ENCODE data around the gene GJB6.

Gene GJB6

DNA sequence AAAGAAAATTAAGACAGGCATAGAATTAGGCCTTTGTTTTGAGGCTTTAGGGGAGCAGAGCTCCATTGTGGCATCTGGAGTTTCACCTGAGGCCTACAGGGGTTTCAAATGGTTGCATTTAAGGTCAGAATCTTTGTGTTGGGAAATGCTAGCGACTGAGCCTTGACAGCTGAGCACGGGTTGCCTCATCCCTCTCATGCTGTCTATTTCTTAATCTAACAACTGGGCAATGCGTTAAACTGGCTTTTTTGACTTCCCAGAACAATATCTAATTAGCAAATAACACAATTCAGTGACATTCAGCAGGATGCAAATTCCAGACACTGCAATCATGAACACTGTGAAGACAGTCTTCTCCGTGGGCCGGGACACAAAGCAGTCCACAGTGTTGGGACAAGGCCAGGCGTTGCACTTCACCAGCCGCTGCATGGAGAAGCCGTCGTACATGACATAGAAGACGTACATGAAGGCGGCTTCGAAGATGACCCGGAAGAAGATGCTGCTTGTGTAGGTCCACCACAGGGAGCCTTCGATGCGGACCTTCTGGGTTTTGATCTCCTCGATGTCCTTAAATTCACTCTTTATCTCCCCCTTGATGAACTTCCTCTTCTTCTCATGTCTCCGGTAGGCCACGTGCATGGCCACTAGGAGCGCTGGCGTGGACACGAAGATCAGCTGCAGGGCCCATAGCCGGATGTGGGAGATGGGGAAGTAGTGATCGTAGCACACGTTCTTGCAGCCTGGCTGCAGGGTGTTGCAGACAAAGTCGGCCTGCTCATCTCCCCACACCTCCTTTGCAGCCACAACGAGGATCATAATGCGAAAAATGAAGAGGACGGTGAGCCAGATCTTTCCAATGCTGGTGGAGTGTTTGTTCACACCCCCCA is 43.2 kb downstream of the GJB6 start:
- no peak for DNase-seq (ENCODE audit: low read depth in 1 of 2, low spot score in 1 of 2)

DNA sequence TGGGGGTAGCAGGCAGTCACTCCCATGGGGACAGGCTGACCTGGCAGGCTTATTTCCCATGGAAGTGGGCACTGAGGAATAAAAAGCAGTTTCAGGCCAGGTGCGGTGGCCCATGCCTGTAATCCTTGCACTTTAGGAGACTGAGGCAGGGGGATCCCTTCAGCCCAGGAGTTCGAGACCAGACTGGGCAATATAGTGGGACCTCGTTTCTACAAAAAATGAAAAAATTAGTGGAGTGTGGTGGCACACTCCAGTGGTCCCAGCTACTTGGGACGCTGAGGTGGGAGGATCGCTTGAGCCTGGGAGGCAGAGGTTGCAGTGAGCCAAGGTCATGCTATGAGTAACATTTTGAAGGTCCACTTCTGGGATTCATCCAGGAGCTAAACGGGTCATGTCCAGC is 45.3 kb downstream of the GJB6 start:
- no peak for DNase-seq (ENCODE audit: low read depth in 1 of 2, low spot score in 1 of 2)

DNA sequence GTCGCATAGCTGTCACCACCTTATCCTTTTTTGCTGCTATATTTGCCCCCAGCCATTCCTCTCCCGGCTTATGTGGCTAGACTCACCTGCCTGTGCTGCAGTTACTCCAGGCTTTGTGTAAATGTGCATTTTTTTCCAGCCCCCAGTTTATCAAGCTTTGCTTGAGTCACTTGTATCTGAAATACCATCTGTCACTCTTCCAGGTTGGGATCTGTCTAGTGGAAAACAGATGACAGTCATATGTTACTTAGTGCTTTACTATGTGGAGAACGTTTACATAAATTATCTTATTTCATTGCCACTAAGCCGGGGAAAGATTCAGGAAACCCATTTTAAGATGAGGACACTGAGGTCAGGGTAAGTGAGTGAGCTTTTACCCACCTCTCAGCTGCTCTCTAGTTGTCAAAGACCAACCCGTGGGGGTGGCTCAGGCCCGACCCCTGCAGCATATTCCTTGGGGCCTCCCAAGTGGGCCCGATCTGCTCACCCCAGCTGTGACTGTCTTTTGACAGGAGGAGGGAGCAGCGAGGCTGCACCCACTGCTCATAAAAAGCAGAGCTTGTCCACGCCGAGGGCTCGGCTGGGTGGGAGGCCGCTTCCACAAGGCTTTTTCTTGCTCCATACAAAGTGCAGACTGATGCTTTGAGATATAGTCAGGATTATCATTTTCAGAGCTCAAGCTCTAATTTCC is 46.6 kb downstream of the GJB6 start:
- DNase-seq (ENCODE audit: low read depth in 1 of 2, low spot score in 1 of 2): no peak

DNA sequence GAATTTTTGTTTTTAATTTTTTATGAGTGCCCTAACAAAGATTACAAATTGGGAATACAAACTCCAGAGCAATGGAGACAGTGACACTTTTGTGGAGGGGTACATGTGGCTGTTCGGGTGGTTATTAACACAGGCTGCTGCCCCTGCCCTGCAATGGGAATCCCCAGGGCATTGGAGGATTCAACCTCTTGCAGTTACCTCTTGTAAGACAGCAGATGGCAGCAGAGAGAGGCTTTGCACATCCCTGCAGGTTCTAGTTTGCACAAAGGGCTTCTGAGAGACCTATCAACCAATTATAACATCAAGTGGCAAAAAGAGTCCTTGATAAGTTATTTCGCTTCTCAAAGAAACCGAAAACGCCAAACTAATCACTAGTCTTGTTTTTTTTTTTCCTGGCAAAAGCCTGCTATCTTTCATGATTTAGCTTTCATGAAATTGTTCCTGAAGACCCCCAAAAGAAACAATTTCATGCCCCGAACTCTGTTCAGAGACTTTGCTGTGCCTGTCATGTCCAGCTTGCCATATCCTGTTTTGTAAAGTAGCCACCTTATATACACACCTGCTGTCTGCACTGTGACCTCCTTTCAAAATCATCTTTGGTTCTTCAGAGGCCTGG is 49.8 kb downstream of the GJB6 start:
- DNase-seq (ENCODE audit: low read depth in 1 of 2, low spot score in 1 of 2): peak in 1 of 2 donors; percentile 64

DNA sequence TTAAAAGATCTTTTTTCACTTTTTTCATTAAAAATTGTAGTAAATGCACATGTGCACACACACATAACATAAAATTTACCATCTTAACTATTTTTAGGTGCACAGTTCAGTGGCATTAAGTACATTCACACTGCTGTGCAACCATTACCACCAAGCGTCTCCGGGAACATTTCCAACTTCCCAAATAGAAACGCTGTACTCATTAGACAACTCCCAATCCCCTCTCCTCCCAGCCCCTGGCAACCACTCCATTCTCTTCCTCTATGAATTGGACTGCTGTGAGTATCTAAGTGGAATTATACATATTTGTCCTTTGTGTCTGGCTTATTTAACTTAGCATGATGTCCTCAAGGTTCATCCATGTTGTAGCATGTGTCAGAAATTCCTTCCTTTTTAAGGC is 50.9 kb downstream of the GJB6 start:
- no peak for DNase-seq (ENCODE audit: low read depth in 1 of 2, low spot score in 1 of 2)

DNA sequence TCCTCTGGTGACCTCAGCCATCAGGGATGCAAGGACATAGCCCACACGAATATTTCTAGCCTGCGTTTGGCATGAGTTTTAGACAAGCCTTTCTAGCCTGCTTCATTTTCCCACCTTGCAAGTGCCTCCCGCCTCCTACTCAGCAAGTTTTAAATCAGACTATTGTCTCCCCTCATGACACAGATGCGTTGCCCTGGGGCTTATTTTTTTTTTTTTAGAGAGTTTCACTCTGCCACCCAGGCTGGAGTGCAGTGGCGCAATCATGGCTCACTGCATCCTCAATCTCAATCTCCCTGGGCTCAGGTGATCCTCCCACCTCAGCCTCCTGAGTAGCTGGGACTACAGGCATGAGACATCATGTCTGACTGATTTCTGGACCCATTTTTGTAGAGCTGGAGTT is 54.0 kb downstream of the GJB6 start:
- no peak for DNase-seq (ENCODE audit: low read depth in 1 of 2, low spot score in 1 of 2)

DNA sequence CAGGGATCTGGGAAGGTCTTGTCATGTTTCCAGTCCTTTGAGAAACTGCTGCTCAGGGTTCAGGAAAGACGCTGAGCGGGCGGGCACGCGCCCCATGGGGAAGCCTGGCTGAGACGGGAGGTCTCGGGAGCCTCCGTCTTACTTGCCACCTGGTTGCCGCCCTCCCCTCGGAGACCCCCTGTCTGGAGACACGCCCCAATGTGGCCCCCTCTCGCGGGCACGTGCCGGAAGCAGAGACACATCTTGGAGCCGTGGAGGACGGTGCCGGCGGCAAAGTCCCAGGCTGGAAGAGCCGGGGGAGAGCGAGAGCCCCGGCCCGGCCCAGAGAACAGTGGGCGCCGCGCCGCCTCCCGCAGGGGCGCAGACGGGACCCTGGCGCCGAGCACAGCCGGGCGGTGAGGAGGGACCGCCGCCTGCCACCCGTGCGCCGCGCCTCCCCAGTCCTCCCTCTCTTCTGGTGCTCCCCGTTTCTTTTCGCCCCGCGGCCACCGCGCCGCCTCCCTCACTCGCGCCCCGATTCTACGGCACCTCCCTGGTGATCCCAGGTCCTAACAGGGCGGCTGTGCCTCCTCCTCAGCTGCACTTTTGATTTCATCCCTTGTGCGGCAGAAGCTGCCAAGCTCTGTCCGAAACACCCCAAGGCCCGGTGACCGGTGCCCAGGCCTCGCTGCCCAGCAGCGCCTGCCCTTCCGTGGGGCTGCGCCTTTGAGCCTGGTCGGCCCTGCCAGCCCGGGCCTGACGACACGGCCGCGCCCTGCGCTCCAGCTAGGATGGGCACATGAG is 54.9 kb downstream of the GJB6 start:
- DNase-seq (ENCODE audit: low read depth in 1 of 2, low spot score in 1 of 2): no peak

DNA sequence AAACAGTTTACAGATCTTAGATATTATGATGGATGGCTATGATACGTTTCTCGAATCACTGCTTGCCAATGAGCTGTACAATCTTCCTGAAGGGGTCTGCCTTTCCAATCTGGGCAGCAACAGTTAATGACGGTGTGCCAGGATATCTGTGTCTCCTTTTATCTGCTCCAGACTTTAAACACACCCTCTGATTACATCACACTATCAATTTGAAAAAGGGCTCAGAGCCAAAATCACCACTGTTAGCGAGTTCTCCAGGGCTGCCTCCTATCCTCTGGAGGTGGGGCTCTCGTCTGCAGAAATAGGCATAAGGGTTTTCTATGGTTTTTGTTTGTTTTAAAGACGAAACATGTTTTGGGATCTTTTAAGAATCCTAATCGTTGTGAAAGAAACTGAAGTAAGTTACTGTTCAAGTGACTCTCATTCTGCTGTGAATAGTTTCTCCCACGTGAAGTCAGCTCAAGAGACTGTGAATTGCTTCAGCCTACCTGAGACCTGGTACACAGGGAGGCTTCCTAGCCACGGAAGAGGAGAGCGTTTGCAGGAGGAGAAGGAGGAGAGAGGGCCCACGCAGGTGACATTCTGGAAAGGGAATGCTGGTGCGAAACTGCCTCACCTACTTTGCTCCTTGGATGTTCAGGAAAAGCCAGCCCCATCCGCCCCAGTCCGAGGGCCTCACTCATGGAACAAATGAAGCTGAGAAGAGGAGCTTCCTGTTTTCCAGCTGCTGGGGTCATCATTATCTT is 56.0 kb downstream of the GJB6 start:
- no peak for DNase-seq (ENCODE audit: low read depth in 1 of 2, low spot score in 1 of 2)

DNA sequence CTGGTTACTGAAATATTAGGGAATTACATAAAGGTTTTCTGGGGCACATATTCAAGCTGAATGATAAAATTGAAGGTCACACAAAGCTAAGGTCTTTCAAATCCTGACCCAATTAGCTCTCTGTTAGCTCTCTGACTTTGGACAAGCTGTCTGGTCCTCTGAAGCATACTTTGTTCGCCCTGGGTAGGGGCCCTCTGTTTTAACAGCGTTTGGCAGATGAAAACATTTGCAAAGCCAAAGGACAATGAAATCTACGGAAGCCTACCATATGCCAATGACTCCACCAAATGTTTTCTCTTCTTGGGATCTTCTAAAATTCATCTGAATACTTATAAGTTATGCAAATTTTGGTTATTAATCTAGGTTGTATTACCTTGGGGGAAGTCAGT is 56.7 kb downstream of the GJB6 start:
- DNase-seq (ENCODE audit: low read depth in 1 of 2, low spot score in 1 of 2): no peak

DNA sequence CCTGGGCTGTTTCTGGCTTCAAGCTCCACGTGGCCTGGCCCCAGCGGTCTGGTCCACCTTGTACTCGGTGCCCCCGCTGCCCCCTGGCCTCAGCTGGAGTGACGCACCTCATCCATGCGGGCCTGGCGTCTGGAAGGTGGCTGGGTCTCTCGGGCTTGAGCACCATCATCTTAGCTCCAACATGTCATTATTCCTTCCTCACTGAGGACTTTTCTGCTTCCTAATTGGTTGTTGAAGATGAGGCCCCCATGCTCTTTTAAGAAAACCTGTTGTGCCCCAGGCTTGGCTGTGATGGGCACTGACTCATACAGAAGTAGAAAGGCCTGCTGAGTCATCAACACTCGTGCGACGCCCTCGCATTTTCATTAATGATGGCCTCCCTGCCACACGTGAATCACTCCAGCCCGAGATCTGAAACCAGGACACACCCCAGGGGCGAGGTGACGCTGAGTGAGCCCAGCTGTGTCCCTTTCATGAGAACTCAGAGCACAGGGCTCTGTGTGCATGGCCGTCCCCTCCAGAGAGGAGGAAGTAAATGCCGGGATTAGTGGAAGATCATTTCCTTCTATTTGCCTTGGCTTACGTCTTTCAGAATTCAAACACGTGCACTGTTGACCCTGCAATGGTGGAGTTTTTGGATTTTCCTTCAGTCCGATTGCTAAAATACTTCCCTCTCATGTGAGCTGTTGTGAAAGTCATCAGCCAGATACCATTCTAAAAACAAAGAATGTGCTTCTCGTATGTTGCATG is 57.3 kb downstream of the GJB6 start:
- DNase-seq (ENCODE audit: low read depth in 1 of 2, low spot score in 1 of 2): peak; percentile 45 to 78

DNA sequence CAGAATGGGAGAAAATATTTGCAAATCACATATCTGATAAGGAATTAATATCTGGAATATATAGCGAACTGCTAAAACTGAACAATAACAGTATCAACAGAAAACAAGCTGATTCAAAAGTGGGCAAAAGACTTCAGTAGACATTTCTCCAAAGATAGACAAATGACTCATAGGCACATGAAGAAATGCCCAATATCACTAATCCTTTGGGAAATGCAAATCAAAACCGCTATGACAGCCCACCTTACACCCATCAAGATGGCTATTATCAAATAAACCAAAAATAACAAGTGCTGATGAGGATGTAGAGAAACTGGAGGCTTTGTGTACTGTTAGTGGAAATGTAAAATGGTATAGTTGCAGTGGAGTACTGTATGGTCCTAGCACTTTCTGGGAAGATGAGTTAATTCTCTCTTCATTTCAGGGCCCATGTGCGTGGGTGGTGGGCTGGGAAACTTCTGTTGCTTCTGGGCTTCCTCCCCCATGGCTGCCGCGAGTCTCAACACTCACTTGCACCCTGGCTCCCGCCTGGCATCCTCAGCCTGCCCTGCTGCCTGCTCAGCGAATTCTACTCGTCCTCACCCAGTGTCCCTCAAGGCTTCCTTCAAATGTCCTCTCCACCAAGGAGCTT is 58.9 kb downstream of the GJB6 start:
- DNase-seq (ENCODE audit: low read depth in 1 of 2, low spot score in 1 of 2): no peak
